ENCODE measurements around the gene ENC1. TPM values are rescaled to one million over a fixed set of nuclear protein-coding genes. Genes with fewer than 3 reads are reported as not detected.

ENC1 gene
- total RNA-seq, 1 donor from 2014 or later = 363 TPM

GRCh38 chr5:74643111-74643562, 2.6 kb upstream of the ENC1 start:
- peaks cover 21% of the 10 kb centered on the region for H4K20me1 ChIP-seq (ENCODE audit: insufficient read depth, low read length)
- Mint-ChIP-seq H3K27me3 (ENCODE audit: low read depth, unreplicated experiment) (no peaks in the 10 kb centered on the region), H3K4me1 (ENCODE audit: low read depth, unreplicated experiment) (peaks cover 32% of the 10 kb centered on the region), H3K36me3 (ENCODE audit: low read depth, unreplicated experiment) (peaks cover 9% of the 10 kb centered on the region), H3K9me3 (ENCODE audit: unreplicated experiment) (peaks cover 3% of the 10 kb centered on the region), H3K4me3 (ENCODE audit: unreplicated experiment) (no peak overlapping the region), H3K27ac (ENCODE audit: unreplicated experiment) (peak overlapping the region; percentile 99)
- no peaks in the 10 kb centered on the region for H3K27me3 ChIP-seq (ENCODE audit: insufficient read depth, low read length)
- DNase-seq (ENCODE audit: low read depth) = peak; percentile 99
- H3K9me3 ChIP-seq (ENCODE audit: insufficient read depth, low read depth, low read length) = peaks cover 2% of the 10 kb centered on the region
- H3K4me2 ChIP-seq (ENCODE audit: low read length) = peak overlapping the region; percentile 85
- H3K4me3 ChIP-seq (ENCODE audit: insufficient read depth, low read depth, low read length) = no peak overlapping the region
- peaks cover 36% of the 10 kb centered on the region for H3K4me1 ChIP-seq (ENCODE audit: insufficient read depth, low read length)
- H3K27ac ChIP-seq (ENCODE audit: low read depth, low read length) = peak overlapping the region; percentile 90
- peaks cover 24% of the 10 kb centered on the region for H3K79me2 ChIP-seq (ENCODE audit: insufficient read depth, low read length)
- H2AFZ ChIP-seq (ENCODE audit: low read depth, low read length) = no peak overlapping the region
- peak overlapping the region; percentile 91 for H3K9ac ChIP-seq (ENCODE audit: low read length)
- no peaks in the 10 kb centered on the region for H3K36me3 ChIP-seq (ENCODE audit: insufficient read depth, low read length)
- TF ChIP-seq CTCF (IDR thresholded peaks at IDR 0.05; ENCODE audit: insufficient read depth, low read depth, low read length) (no peak), EZH2 (IDR thresholded peaks at IDR 0.05; ENCODE audit: insufficient read depth, low read length) (no peak)
- peak; percentile 95 for FAIRE-seq

- no peaks in the 10 kb centered on the region for H3K27me3 ChIP-seq (ENCODE audit: insufficient read depth, low read length)
- Mint-ChIP-seq H3K4me1 (ENCODE audit: low read depth, unreplicated experiment) (peaks cover 27% of the 10 kb centered on the region), H3K27me3 (ENCODE audit: low read depth, unreplicated experiment) (no peaks in the 10 kb centered on the region), H3K9me3 (ENCODE audit: unreplicated experiment) (peaks cover 3% of the 10 kb centered on the region), H3K36me3 (ENCODE audit: low read depth, unreplicated experiment) (peaks cover 10% of the 10 kb centered on the region), H3K27ac (ENCODE audit: unreplicated experiment) (peak overlapping the region; percentile 99), H3K4me3 (ENCODE audit: unreplicated experiment) (no peak overlapping the region)
- H3K4me3 ChIP-seq (ENCODE audit: insufficient read depth, low read depth, low read length) = no peak overlapping the region
- H3K79me2 ChIP-seq (ENCODE audit: insufficient read depth, low read length) = peaks cover 30% of the 10 kb centered on the region
- H4K20me1 ChIP-seq (ENCODE audit: insufficient read depth, low read length) = peaks cover 27% of the 10 kb centered on the region
- no peak for FAIRE-seq
- peak overlapping the region; percentile 85 for H3K4me2 ChIP-seq (ENCODE audit: low read length)
- H3K9me3 ChIP-seq (ENCODE audit: insufficient read depth, low read depth, low read length) = peaks cover 2% of the 10 kb centered on the region
- DNase-seq (ENCODE audit: low read depth) = no peak
- H3K4me1 ChIP-seq (ENCODE audit: insufficient read depth, low read length) = peaks cover 40% of the 10 kb centered on the region
- no peak overlapping the region for H2AFZ ChIP-seq (ENCODE audit: low read depth, low read length)
- TF ChIP-seq CTCF (IDR thresholded peaks at IDR 0.05; ENCODE audit: insufficient read depth, low read depth, low read length) (no peak), EZH2 (IDR thresholded peaks at IDR 0.05; ENCODE audit: insufficient read depth, low read length) (no peak)
- peak overlapping the region; percentile 91 for H3K9ac ChIP-seq (ENCODE audit: low read length)
- peak overlapping the region; percentile 90 for H3K27ac ChIP-seq (ENCODE audit: low read depth, low read length)
- H3K36me3 ChIP-seq (ENCODE audit: insufficient read depth, low read length) = no peaks in the 10 kb centered on the region
These were observed 2.0 kb upstream of the ENC1 start for GRCh38 chr5:74642543-74642863.

GRCh38 chr5:74641735-74642542, 1.4 kb upstream of the ENC1 start:
- H3K4me3 Mint-ChIP-seq (ENCODE audit: unreplicated experiment) = peak overlapping the region; percentile 91
- peaks cover 33% of the 10 kb centered on the region for H4K20me1 ChIP-seq (ENCODE audit: insufficient read depth, low read length)
- H3K36me3 Mint-ChIP-seq (ENCODE audit: low read depth, unreplicated experiment) = peaks cover 15% of the 10 kb centered on the region
- H3K27ac ChIP-seq (ENCODE audit: low read depth, low read length) = peak overlapping the region; percentile 90
- H3K27me3 ChIP-seq (ENCODE audit: insufficient read depth, low read length) = no peaks in the 10 kb centered on the region
- H2AFZ ChIP-seq (ENCODE audit: low read depth, low read length) = peak overlapping the region; percentile 26
- H3K4me1 Mint-ChIP-seq (ENCODE audit: low read depth, unreplicated experiment) = peaks cover 24% of the 10 kb centered on the region
- no peaks in the 10 kb centered on the region for H3K27me3 Mint-ChIP-seq (ENCODE audit: low read depth, unreplicated experiment)
- no peak for TF ChIP-seq EZH2 (IDR thresholded peaks at IDR 0.05; ENCODE audit: insufficient read depth, low read length)
- TF ChIP-seq CTCF (IDR thresholded peaks at IDR 0.05; ENCODE audit: insufficient read depth, low read depth, low read length) = peak; percentile 51
- peaks cover 3% of the 10 kb centered on the region for H3K9me3 Mint-ChIP-seq (ENCODE audit: unreplicated experiment)
- H3K4me1 ChIP-seq (ENCODE audit: insufficient read depth, low read length) = peaks cover 41% of the 10 kb centered on the region
- peak overlapping the region; percentile 91 for H3K9ac ChIP-seq (ENCODE audit: low read length)
- DNase-seq (ENCODE audit: low read depth) = peak; percentile 75
- no peak for FAIRE-seq
- peaks cover 5% of the 10 kb centered on the region for H3K36me3 ChIP-seq (ENCODE audit: insufficient read depth, low read length)
- H3K27ac Mint-ChIP-seq (ENCODE audit: unreplicated experiment) = peak overlapping the region; percentile 99
- H3K79me2 ChIP-seq (ENCODE audit: insufficient read depth, low read length) = peaks cover 36% of the 10 kb centered on the region
- peaks cover 2% of the 10 kb centered on the region for H3K9me3 ChIP-seq (ENCODE audit: insufficient read depth, low read depth, low read length)
- H3K4me3 ChIP-seq (ENCODE audit: insufficient read depth, low read depth, low read length) = peak overlapping the region; percentile 99
- peak overlapping the region; percentile 85 for H3K4me2 ChIP-seq (ENCODE audit: low read length)
